Measurements from ENCODE around the gene LBX2. TPM values are rescaled to one million over a fixed set of nuclear protein-coding genes. Genes with fewer than 3 reads are reported as not detected.

LBX2 gene
- total and polyA plus RNA-seq, 9 of the 15 experiments (the other 6 are each of a cell fraction or from before 2014, with no cell fraction given), result 0.39 to 6.2 (median 1.8) TPM; not detected in 1

- no peak for TF ChIP-seq SAFB (IDR thresholded peaks at IDR 0.05; ENCODE audit: borderline replicate concordance, low read depth, low read length)
- TF ChIP-seq CCNT2 (IDR thresholded peaks at IDR 0.05; ENCODE audit: borderline replicate concordance, extremely low read depth, insufficient read length, low read depth, low read length), result peak; percentile 74
- peak; percentile 81 for TF ChIP-seq CREB3L1 (IDR thresholded peaks at IDR 0.05; ENCODE audit: borderline replicate concordance, low read depth)
- TF ChIP-seq, protein P1, sequence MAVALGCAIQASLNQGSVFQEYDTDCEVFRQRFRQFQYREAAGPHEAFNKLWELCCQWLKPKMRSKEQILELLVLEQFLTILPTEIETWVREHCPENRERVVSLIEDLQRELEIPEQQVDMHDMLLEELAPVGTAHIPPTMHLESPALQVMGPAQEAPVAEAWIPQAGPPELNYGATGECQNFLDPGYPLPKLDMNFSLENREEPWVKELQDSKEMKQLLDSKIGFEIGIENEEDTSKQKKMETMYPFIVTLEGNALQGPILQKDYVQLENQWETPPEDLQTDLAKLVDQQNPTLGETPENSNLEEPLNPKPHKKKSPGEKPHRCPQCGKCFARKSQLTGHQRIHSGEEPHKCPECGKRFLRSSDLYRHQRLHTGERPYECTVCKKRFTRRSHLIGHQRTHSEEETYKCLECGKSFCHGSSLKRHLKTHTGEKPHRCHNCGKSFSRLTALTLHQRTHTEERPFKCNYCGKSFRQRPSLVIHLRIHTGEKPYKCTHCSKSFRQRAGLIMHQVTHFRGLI (CRISPR knock-in tag; IDR thresholded peaks at IDR 0.05), result no peak
- TF ChIP-seq UBTF (IDR thresholded peaks at IDR 0.05; ENCODE audit: borderline replicate concordance in 1 of 2, low read depth in 2 of 2, low read length in 2 of 2), result 0 out of 4 replicates have a peak, but pooled peaks of 1 of the 2 experiments have one; percentile 34
- TF ChIP-seq HDAC2 (IDR thresholded peaks at IDR 0.05), result peak; percentile 39; the same call in 1 of the 2 replicates
- 0 out of 2 replicates have a peak, but pooled peaks have one; percentile 22 for TF ChIP-seq KAT8 (IDR thresholded peaks at IDR 0.05; ENCODE audit: low read depth)
- no peak for TF ChIP-seq XRCC3 (IDR thresholded peaks at IDR 0.05)
- no peak for TF ChIP-seq CREBBP (IDR thresholded peaks at IDR 0.05; ENCODE audit: low read depth, low read length)
- no peak for TF ChIP-seq CEBPG (CRISPR knock-in tag; IDR thresholded peaks at IDR 0.05)
- no peak for TF ChIP-seq CEBPG (tag; conservative IDR thresholded peaks at IDR 0.05 in 1 of 2, IDR thresholded peaks at IDR 0.05 in 1 of 2)
- TF ChIP-seq STAT5B (CRISPR knock-in tag; IDR thresholded peaks at IDR 0.05), result no peak
- TF ChIP-seq NFATC3 (IDR thresholded peaks at IDR 0.05), result no peak
- peak; percentile 64; the same call in 1 of the 2 replicates for TF ChIP-seq TFAP4 (CRISPR knock-in tag; IDR thresholded peaks at IDR 0.05; ENCODE audit: borderline replicate concordance)
- TF ChIP-seq MAFK (IDR thresholded peaks at IDR 0.05; ENCODE audit: low read length), result no peak
Measured at GRCh38 chr2:74529357-74530238, 30.2 kb upstream of the LBX2 start, which contains the start of the genes AUP1 and HTRA2 (continued).

All from K562 (cell line).